Fibroblast of lung (primary cell): ENCODE measurements around the gene MYO1D.

Experiments used
- EZH2 ChIP-seq: IDR thresholded peaks from 2 replicates; pipeline ENCODE4 v1.5.1; 2012; ENCODE audit warnings: low read length, control low read depth, mild to moderate bottlenecking; ENCODE audit errors: missing control alignments
- TF ChIP-seq, protein P1 (sequence below), 2 donors: IDR thresholded peaks in 1 of 2; conservative IDR thresholded peaks in 1 of 2; 1 replicate in 1 of 2; 2 replicates in 1 of 2; pipeline ENCODE4 v1.5.1; 2011 to 2012; ENCODE audit warnings: low read length in 2 of 2, control low read depth in 1 of 2, inconsistent platforms in 1 of 2, low read depth in 1 of 2, mild to moderate bottlenecking in 1 of 2

DNA sequence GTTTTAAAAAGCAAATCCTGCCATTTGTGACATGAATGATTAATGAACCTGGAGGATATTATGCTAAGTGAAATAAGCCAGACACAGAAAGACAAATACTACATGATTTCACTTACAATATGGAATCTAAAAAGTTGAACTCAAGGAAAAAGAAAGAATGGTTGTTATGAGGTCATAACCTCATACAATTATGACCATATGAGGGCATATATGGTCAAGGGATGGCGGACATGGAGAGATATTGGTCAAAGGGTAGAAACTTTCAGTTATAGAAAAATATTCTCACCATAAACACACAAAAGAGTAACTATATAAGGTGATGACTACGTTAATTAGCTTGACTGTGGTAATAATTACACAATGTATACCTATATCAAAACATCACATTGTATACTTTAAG is 56.5 kb downstream of the MYO1D start:
- TF ChIP-seq, protein P1, sequence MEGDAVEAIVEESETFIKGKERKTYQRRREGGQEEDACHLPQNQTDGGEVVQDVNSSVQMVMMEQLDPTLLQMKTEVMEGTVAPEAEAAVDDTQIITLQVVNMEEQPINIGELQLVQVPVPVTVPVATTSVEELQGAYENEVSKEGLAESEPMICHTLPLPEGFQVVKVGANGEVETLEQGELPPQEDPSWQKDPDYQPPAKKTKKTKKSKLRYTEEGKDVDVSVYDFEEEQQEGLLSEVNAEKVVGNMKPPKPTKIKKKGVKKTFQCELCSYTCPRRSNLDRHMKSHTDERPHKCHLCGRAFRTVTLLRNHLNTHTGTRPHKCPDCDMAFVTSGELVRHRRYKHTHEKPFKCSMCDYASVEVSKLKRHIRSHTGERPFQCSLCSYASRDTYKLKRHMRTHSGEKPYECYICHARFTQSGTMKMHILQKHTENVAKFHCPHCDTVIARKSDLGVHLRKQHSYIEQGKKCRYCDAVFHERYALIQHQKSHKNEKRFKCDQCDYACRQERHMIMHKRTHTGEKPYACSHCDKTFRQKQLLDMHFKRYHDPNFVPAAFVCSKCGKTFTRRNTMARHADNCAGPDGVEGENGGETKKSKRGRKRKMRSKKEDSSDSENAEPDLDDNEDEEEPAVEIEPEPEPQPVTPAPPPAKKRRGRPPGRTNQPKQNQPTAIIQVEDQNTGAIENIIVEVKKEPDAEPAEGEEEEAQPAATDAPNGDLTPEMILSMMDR (conservative IDR thresholded peaks at IDR 0.05 in 1 of 2, IDR thresholded peaks at IDR 0.05 in 1 of 2; ENCODE audit: low read depth in 1 of 2, low read length in 2 of 2): no peak
- no peak for TF ChIP-seq EZH2
